Endodermal cell (in vitro differentiated cells): ENCODE measurements around the gene ARFGAP1. TPM values are rescaled to one million over a fixed set of nuclear protein-coding genes. Genes with fewer than 3 reads are reported as not detected.
A peak's percentile ranks its signal among the peaks of the same experiment; 100 is the strongest.

Source experiments
- DNase-seq: peaks from one replicate; pipeline ENCODE4 v3.0.0-alpha.2; 2017
- H3K27ac ChIP-seq: 2 replicates; pipeline ENCODE4 v1.5.1; 2013; ENCODE audit warnings: mild to moderate bottlenecking, low read depth, low read length, moderate library complexity
- H3K27me3 ChIP-seq: 2 replicates; pipeline ENCODE4 v1.6.1; 2013; ENCODE audit warnings: mild to moderate bottlenecking, low read length, moderate library complexity; ENCODE audit not compliant: insufficient read depth, control insufficient read depth, poor library complexity, severe bottlenecking
- H3K36me3 ChIP-seq: 2 replicates; pipeline ENCODE4 v1.7.0; 2013; ENCODE audit warnings: mild to moderate bottlenecking, low read length, moderate library complexity; ENCODE audit not compliant: control insufficient read depth, insufficient read depth
- H3K4me1 ChIP-seq: one replicate; pipeline ENCODE4 v1.7.0; 2013; ENCODE audit warnings: low read length; ENCODE audit not compliant: control insufficient read depth, insufficient read depth
- H3K4me3 ChIP-seq: 2 replicates; pipeline ENCODE4 v1.5.1; 2013; ENCODE audit warnings: mild to moderate bottlenecking, low read length, moderate library complexity
- H3K9ac ChIP-seq: 2 replicates; pipeline ENCODE4 v1.6.1; 2013; ENCODE audit warnings: mild to moderate bottlenecking, low read length, moderate library complexity; ENCODE audit not compliant: poor library complexity, severe bottlenecking; ENCODE audit errors: extremely low read depth
- H3K9me3 ChIP-seq: 2 replicates; pipeline ENCODE4 v1.6.1; 2013; ENCODE audit warnings: mild to moderate bottlenecking, low read length, moderate library complexity; ENCODE audit not compliant: control insufficient read depth
- H3K27ac Mint-ChIP-seq: 2 replicates; pipeline ENCODE4 v1.8.0; 2020; ENCODE audit warnings: mixed read lengths
- H3K27me3 Mint-ChIP-seq: 2 replicates; pipeline ENCODE4 v1.8.0; 2021; ENCODE audit warnings: mild to moderate bottlenecking, mixed read lengths; ENCODE audit not compliant: insufficient read depth
- H3K36me3 Mint-ChIP-seq: 2 replicates; pipeline ENCODE4 v1.8.0; 2020; ENCODE audit warnings: low read depth, mixed read lengths
- H3K4me1 Mint-ChIP-seq: 2 replicates; pipeline ENCODE4 v1.8.0; 2020; ENCODE audit warnings: mixed read lengths
- H3K4me3 Mint-ChIP-seq: 2 replicates; pipeline ENCODE4 v1.8.0; 2020; ENCODE audit warnings: mild to moderate bottlenecking, moderate library complexity, mixed read lengths
- H3K9me3 Mint-ChIP-seq: 2 replicates; pipeline ENCODE4 v1.8.0; 2020; ENCODE audit warnings: mild to moderate bottlenecking, mixed read lengths
- WGBS, 2 experiments: methylation state at CpG; one replicate each; pipeline versions ENCODE4 v1.1.5 to v1.1.7; 2013; ENCODE audit warnings: missing lambda C conversion rate in 2 of 2, mixed read lengths in 1 of 2; ENCODE audit not compliant: insufficient coverage in 1 of 2, insufficient read length in 1 of 2; 5-methylcytosine and 5-hydroxymethylcytosine counted together
- total RNA-seq, 2 donors: library from RNA; stranded (reverse); fragmentation: NEBNext Ultra II Directional in 1 of 2; extraction: Animal tissue kit (Norgen Biotek cat#: 25700) in 1 of 2; gene quantifications; 2 replicates in 1 of 2; 3 replicates in 1 of 2; pipeline ENCODE4 v1.2.1, GENCODE V29; 2021
- TF ChIP-seq, protein P1 (sequence below): fragments of 200-600 bp; sonication (generic); conservative IDR thresholded peaks from 2 replicates; pipeline ENCODE4 v1.5.0; 2021; ENCODE audit warnings: antibody characterized with exemption, mild to moderate bottlenecking

Gene ARFGAP1
- total RNA-seq, 2 donors from 2014 or later = 159 to 208 TPM

DNA sequence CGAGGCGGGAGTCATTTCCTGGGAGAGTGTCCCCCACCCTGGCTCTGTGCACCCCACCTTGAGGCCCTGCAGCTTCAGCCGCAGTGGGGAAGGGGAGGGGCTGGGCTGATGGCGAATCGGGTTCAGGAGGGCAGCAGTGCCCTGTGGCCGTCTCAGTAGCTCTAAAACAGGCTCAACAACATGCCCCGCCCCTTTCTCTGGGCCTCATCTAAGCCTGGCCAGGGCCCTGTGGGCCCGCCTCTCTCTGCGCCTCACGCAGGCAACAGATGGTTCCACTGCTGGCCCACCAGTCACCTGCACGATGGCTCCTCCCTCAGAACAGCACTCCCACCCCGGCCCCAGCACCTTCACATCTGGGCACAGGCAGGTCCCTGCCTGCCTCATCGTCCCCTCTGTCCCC lies 58.3 kb downstream of the ARFGAP1 start:
- Mint-ChIP-seq H3K27ac (no peak overlapping the region), H3K27me3 (no peaks in the 10 kb centered on the region), H3K9me3 (peaks cover 16% of the 10 kb centered on the region), H3K4me1 (no peaks in the 10 kb centered on the region), H3K4me3 (no peak overlapping the region), H3K36me3 (no peaks in the 10 kb centered on the region)
- 84 to 85% methylated on average over 7 to 13 of the region's 13 CpGs for WGBS, 2 experiments
- Histone ChIP-seq H3K9me3 (peaks cover 5% of the 10 kb centered on the region), H3K4me1 (no peaks in the 10 kb centered on the region), H3K9ac (no peak overlapping the region), H3K27ac (no peak overlapping the region), H3K4me3 (no peak overlapping the region), H3K36me3 (no peaks in the 10 kb centered on the region), H3K27me3 (no peaks in the 10 kb centered on the region)
- peak; percentile 69 for DNase-seq
- TF ChIP-seq, protein P1, sequence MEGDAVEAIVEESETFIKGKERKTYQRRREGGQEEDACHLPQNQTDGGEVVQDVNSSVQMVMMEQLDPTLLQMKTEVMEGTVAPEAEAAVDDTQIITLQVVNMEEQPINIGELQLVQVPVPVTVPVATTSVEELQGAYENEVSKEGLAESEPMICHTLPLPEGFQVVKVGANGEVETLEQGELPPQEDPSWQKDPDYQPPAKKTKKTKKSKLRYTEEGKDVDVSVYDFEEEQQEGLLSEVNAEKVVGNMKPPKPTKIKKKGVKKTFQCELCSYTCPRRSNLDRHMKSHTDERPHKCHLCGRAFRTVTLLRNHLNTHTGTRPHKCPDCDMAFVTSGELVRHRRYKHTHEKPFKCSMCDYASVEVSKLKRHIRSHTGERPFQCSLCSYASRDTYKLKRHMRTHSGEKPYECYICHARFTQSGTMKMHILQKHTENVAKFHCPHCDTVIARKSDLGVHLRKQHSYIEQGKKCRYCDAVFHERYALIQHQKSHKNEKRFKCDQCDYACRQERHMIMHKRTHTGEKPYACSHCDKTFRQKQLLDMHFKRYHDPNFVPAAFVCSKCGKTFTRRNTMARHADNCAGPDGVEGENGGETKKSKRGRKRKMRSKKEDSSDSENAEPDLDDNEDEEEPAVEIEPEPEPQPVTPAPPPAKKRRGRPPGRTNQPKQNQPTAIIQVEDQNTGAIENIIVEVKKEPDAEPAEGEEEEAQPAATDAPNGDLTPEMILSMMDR = no peak

DNA sequence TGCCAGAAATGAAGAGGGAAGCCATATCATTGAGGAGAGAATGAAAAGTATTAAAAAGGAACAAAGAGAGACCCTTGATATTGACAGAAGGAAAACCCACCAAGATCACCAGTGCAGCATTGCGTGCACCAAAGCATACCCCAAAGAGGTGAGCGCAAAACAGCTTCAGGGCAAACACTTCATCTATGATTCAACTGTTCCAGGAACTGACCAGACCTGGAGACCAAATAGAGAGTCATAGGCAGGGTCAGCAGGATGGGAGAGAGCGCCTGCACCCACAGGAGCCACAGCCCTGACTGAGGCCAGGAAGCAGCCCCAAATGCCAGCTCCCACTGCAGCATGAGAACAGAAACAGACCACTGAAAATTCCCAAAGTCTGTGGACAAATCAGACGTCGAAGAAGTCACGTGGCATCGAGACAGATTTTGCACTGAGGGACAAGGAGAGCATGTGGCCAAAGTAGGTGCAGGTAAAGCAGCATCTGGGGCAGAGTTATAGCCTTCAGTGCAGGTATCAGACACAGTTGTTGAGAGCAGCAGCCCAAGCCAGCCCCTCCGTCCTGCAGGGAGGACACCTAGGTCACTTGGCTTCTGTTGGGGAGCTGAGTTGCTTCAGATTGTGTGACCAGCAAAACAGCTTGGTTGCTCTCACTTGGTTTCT lies 59.3 kb downstream of the ARFGAP1 start:
- H3K4me3 Mint-ChIP-seq = no peak overlapping the region
- H3K27me3 Mint-ChIP-seq = peaks cover under 1% of the 10 kb centered on the region
- WGBS, 2 experiments = 88 to 99% methylated on average over 8 of the region's 8 CpGs

DNA sequence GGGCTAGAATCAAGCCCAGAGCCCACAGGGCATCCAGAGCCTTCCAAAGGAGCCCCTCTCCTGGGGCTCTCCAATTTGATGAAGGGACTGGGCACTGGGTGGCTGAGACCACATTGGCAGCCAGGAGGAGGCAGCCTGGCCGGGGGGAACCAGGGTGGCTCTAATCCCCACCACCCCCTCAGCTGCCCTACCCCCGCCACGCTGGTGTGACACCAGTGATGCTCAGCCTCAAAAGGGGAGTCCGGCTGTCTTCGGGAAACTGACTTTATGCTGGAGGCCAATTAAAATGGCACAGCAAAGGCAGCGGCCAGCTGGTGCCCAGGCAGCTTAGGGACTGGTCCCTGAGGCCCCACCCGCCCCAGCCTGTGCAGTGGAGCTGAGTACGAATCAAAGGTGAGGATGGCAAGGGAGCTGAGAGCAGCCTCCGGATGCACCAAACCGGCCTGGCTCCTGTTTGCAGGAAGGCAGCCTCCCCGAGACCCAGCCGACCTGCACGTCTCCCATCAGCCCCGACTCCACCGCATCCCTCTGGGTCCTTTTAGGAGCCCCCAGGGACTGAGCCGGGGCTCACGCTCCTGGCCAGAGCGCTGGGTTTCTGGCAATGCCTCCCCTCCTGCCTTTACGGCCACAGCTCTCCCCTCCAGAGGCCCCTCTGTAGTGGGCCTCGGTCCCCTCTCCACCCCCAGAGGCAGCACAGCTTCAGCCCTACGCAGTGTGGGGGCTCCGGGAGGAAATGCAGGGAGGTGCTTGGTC lies 60.1 kb downstream of the ARFGAP1 start:
- H3K27ac Mint-ChIP-seq = no peak overlapping the region
- peaks cover 11% of the 10 kb centered on the region for H3K9me3 Mint-ChIP-seq
- H3K27me3 Mint-ChIP-seq = peaks cover 2% of the 10 kb centered on the region
- Histone ChIP-seq H3K36me3 (no peaks in the 10 kb centered on the region), H3K9ac (no peak overlapping the region), H3K4me3 (no peak overlapping the region), H3K9me3 (no peaks in the 10 kb centered on the region), H3K4me1 (no peaks in the 10 kb centered on the region), H3K27ac (no peak overlapping the region), H3K27me3 (peaks cover 11% of the 10 kb centered on the region)
- TF ChIP-seq, protein P1 = no peak
- H3K36me3 Mint-ChIP-seq = no peaks in the 10 kb centered on the region
- no peaks in the 10 kb centered on the region for H3K4me1 Mint-ChIP-seq
- no peak overlapping the region for H3K4me3 Mint-ChIP-seq
- DNase-seq = no peak
- 93 to 97% methylated on average over 15 to 22 of the region's 22 CpGs for WGBS, 2 experiments

More for the DNA sequence above, 59.3 kb downstream of the ARFGAP1 start:
- Histone ChIP-seq H3K27ac (no peak overlapping the region), H3K4me1 (no peaks in the 10 kb centered on the region), H3K27me3 (peaks cover 3% of the 10 kb centered on the region), H3K9me3 (peaks cover 3% of the 10 kb centered on the region), H3K36me3 (no peaks in the 10 kb centered on the region), H3K4me3 (no peak overlapping the region), H3K9ac (no peak overlapping the region)
- TF ChIP-seq, protein P1 = no peak
- Mint-ChIP-seq H3K27ac (no peak overlapping the region), H3K36me3 (no peaks in the 10 kb centered on the region), H3K4me1 (no peaks in the 10 kb centered on the region), H3K9me3 (peaks cover 12% of the 10 kb centered on the region)
- DNase-seq = no peak
